ENCODE data around the gene CATSPERB.

DNA sequence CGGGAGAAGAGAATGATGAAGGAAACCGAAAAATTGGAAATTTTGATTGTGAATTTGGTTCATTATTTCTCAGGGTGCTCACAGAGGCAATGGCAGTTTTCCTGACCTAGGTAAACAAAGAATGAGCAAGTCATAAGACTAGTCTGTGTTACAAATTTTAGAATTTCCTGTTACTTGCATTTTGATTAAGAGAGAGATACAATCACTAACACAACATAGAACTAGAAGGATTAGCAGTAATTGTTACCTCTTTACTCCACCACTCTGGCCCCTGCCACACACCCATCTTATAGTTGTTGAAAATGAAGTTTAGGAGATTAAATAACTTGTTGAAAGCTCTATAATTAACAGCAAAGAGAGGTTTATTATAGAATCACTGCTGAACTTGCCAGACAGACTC lies 62.0 kb downstream of the CATSPERB start:
- TF ChIP-seq CTCF (conservative IDR thresholded peaks at IDR 0.05; ENCODE audit: low read length) (no peak), EZH2phosphoT487 (IDR thresholded peaks at IDR 0.05; ENCODE audit: borderline replicate concordance) (no peak)
